Common myeloid progenitor, CD34-positive (primary cell): ENCODE measurements around the gene SBF2.
A peak's percentile ranks its signal among the peaks of the same experiment; 100 is the strongest.

Experiments used
- CTCF ChIA-PET: fragments of 350-600 bp; sonication (Branson Sonifier 250); formaldehyde crosslinking; loops from one replicate; lab custom pipeline; 2021; ENCODE audit warnings: antibody characterized with exemption; lab: Charles Lee
- POLR2A ChIA-PET: fragments of 350-600 bp; sonication (Branson Sonifier 250); formaldehyde crosslinking; loops from one replicate; lab custom pipeline; 2021; ENCODE audit warnings: antibody characterized with exemption; lab: Charles Lee
- DNase-seq, 3 donors: peaks; one replicate each; pipeline versions ENCODE4 v3.0.0 to v3.0.0-alpha.2; 2013
- H3K27ac ChIP-seq, 2 experiments: 1 replicate in 1 of 2; 2 replicates in 1 of 2; pipeline ENCODE4 v1.7.0; 2013; ENCODE audit warnings: inconsistent platforms in 2 of 2, low read length in 2 of 2, mild to moderate bottlenecking in 2 of 2, low read depth in 1 of 2, moderate library complexity in 1 of 2; ENCODE audit not compliant: severe bottlenecking in 2 of 2, insufficient read depth in 1 of 2, poor library complexity in 1 of 2
- H3K27me3 ChIP-seq, 5 experiments: replicated peaks in 2 of 5; 1 replicate in 3 of 5; 2 replicates in 2 of 5; pipeline versions ENCODE4 v1.6.1 to v1.7.0; 2013; ENCODE audit warnings: low read length in 4 of 5, mild to moderate bottlenecking in 2 of 5, moderate library complexity in 2 of 5, inconsistent platforms in 1 of 5; ENCODE audit not compliant: insufficient read depth in 5 of 5, control insufficient read depth in 4 of 5
- H3K36me3 ChIP-seq, 4 experiments: 1 replicate in 2 of 4; 2 replicates in 2 of 4; pipeline versions ENCODE4 v1.6.1 to v1.7.0; 2013; ENCODE audit warnings: low read length in 3 of 4, control low read depth in 1 of 4, mild to moderate bottlenecking in 1 of 4; ENCODE audit not compliant: control insufficient read depth in 4 of 4, insufficient read depth in 4 of 4
- H3K4me1 ChIP-seq, 4 experiments: 1 replicate in 3 of 4; 2 replicates in 1 of 4; pipeline versions ENCODE4 v1.6.1 to v1.7.1; 2013; ENCODE audit warnings: low read length in 3 of 4, mild to moderate bottlenecking in 3 of 4, control low read depth in 1 of 4, inconsistent platforms in 1 of 4, moderate library complexity in 1 of 4; ENCODE audit not compliant: control insufficient read depth in 4 of 4, insufficient read depth in 4 of 4; ENCODE audit errors: control extremely low read depth in 1 of 4
- H3K4me3 ChIP-seq, 7 experiments: 1 replicate in 4 of 7; 2 replicates in 3 of 7; pipeline versions ENCODE4 v1.5.1 to v1.7.0; 2013; ENCODE audit warnings: mild to moderate bottlenecking in 7 of 7, low read length in 6 of 7, moderate library complexity in 6 of 7, inconsistent platforms in 2 of 7, low read depth in 2 of 7, control low read depth in 1 of 7; ENCODE audit not compliant: insufficient read depth in 4 of 7, control insufficient read depth in 1 of 7; ENCODE audit errors: extremely low read depth in 1 of 7
- H3K9me3 ChIP-seq, 5 experiments: 1 replicate in 4 of 5; 2 replicates in 1 of 5; pipeline versions ENCODE4 v1.6.1 to v1.7.1; 2013; ENCODE audit warnings: low read length in 4 of 5, mild to moderate bottlenecking in 2 of 5, inconsistent platforms in 1 of 5, low read depth in 1 of 5, moderate library complexity in 1 of 5; ENCODE audit not compliant: control insufficient read depth in 4 of 5, insufficient read depth in 2 of 5; ENCODE audit errors: control extremely low read depth in 1 of 5
- WGBS: methylation state at CpG from one replicate; pipeline ENCODE4 v1.1.5; 2013; ENCODE audit not compliant: insufficient coverage; 5-methylcytosine and 5-hydroxymethylcytosine counted together

SBF2 gene

GRCh38 chr11:10275714-10276113 lies 18.3 kb downstream of the SBF2 start:
- Histone ChIP-seq H3K36me3 (no peaks in the 10 kb centered on the region), H3K27me3 (no peaks in the 10 kb centered on the region), H3K4me1 (peaks cover 0 to 7% (median 2%) of the 10 kb centered on the region in 4 experiments), H3K4me3 (no peak overlapping the region), H3K27ac (no peak overlapping the region), H3K9me3 (no peaks in the 10 kb centered on the region)
- no peak for DNase-seq
- CTCF ChIA-PET, result interaction anchor here (0.6 kb wide), 1 partner anchor 24 kb away, joined by 4 read pairs; no protein-coding TSS in a partner anchor
- POLR2A ChIA-PET, result no interaction called here

- Histone ChIP-seq H3K9me3 (no peaks in the 10 kb centered on the region), H3K27me3 (no peaks in the 10 kb centered on the region), H3K4me3 (no peak overlapping the region), H3K4me1 (peaks cover 0 to 7% (median 2%) of the 10 kb centered on the region in 4 experiments), H3K27ac (no peak overlapping the region), H3K36me3 (no peaks in the 10 kb centered on the region)
- DNase-seq, result no peak
- ChIA-PET POLR2A (no interaction called here), CTCF (no interaction called here)
- 100% methylated on average over 1 of the region's 1 CpG for WGBS
Measured at GRCh38 chr11:10274726-10275125, 19.3 kb downstream of the SBF2 start.

- H3K27ac ChIP-seq, result no peak overlapping the region
- no peaks in the 10 kb centered on the region for H3K36me3 ChIP-seq
- H3K27me3 ChIP-seq, result no peaks in the 10 kb centered on the region
- H3K4me3 ChIP-seq, result no peak overlapping the region
- POLR2A ChIA-PET, result no interaction called here
- peaks cover 0 to 7% (median 2%) of the 10 kb centered on the region in 4 experiments for H3K4me1 ChIP-seq
- CTCF ChIA-PET, result no interaction called here
- H3K9me3 ChIP-seq, result no peaks in the 10 kb centered on the region
- peak in 1 of 3 donors; percentile 26 for DNase-seq
Measured at GRCh38 chr11:10273738-10274137, 20.3 kb downstream of the SBF2 start.

- POLR2A ChIA-PET, result no interaction called here
- WGBS, result 98% methylated on average over 8 of the region's 11 CpGs
Measured at GRCh38 chr11:10272132-10272531, 21.9 kb downstream of the SBF2 start.

GRCh38 chr11:10268746-10269488 lies 25.1 kb downstream of the SBF2 start:
- WGBS, result 81% methylated on average over 2 of the region's 5 CpGs
- no peaks in the 10 kb centered on the region for H3K9me3 ChIP-seq
- DNase-seq, result no peak
- no peaks in the 10 kb centered on the region for H3K27me3 ChIP-seq
- H3K36me3 ChIP-seq, result no peaks in the 10 kb centered on the region
- ChIA-PET POLR2A (no interaction called here), CTCF (interaction anchor here (1.2 to 1.3 kb wide), 2 partner anchors 14 to 487 kb away, joined by 3 to 4 read pairs; no protein-coding TSS in a partner anchor)
- no peak overlapping the region for H3K4me3 ChIP-seq
- peaks cover 0 to 4% (median 1%) of the 10 kb centered on the region in 4 experiments for H3K4me1 ChIP-seq
- no peak overlapping the region for H3K27ac ChIP-seq

More at GRCh38 chr11:10272132-10272531, 21.9 kb downstream of the SBF2 start:
- Histone ChIP-seq H3K27ac (no peak overlapping the region), H3K4me1 (peaks cover 0 to 7% (median 2%) of the 10 kb centered on the region in 4 experiments), H3K27me3 (no peaks in the 10 kb centered on the region), H3K9me3 (no peaks in the 10 kb centered on the region), H3K36me3 (no peaks in the 10 kb centered on the region), H3K4me3 (no peak overlapping the region)
- no peak for DNase-seq
- CTCF ChIA-PET, result no interaction called here

- Histone ChIP-seq H3K27me3 (no peaks in the 10 kb centered on the region), H3K9me3 (no peaks in the 10 kb centered on the region), H3K4me1 (no peaks in the 10 kb centered on the region), H3K4me3 (no peak overlapping the region), H3K36me3 (no peaks in the 10 kb centered on the region), H3K27ac (no peak overlapping the region)
- no peak for DNase-seq
- 100% methylated on average over 1 of the region's 3 CpGs for WGBS
- POLR2A ChIA-PET, result no interaction called here
- CTCF ChIA-PET, result interaction anchor here (0.7 to 1.5 kb wide), 2 partner anchors 60 to 340 kb away, joined by 3 to 4 read pairs; no protein-coding TSS in a partner anchor
Measured at GRCh38 chr11:10267821-10268220, 26.2 kb downstream of the SBF2 start.

GRCh38 chr11:10265936-10266335 lies 28.1 kb downstream of the SBF2 start:
- 100% methylated on average over 1 of the region's 3 CpGs for WGBS
- no peaks in the 10 kb centered on the region for H3K4me1 ChIP-seq
- DNase-seq, result no peak
- H3K4me3 ChIP-seq, result no peak overlapping the region
- no peaks in the 10 kb centered on the region for H3K27me3 ChIP-seq
- H3K9me3 ChIP-seq, result no peaks in the 10 kb centered on the region
- no peak overlapping the region for H3K27ac ChIP-seq
- H3K36me3 ChIP-seq, result no peaks in the 10 kb centered on the region
- CTCF ChIA-PET, result interaction anchor here (1.1 kb wide), 1 partner anchor 22 kb away, joined by 6 read pairs; no protein-coding TSS in a partner anchor
- POLR2A ChIA-PET, result no interaction called here
